GM06990 (cell line): Measurements from ENCODE around the gene AMH.
A peak's percentile ranks its signal among the peaks of the same experiment; 100 is the strongest.

ENCODE experiments used
- DNase-seq: peaks from one replicate; pipeline ENCODE4 v3.0.0-alpha.2; 2011; ENCODE audit not compliant: insufficient read length; ENCODE audit errors: extremely low read depth
- H3K27me3 ChIP-seq: replicated peaks from 2 replicates; pipeline ENCODE4 v1.6.0; 2011; ENCODE audit warnings: low read length; ENCODE audit not compliant: control insufficient read depth, insufficient read depth
- H3K36me3 ChIP-seq: 2 replicates; pipeline ENCODE4 v1.5.1; 2011; ENCODE audit warnings: low read length; ENCODE audit not compliant: control insufficient read depth, insufficient read depth
- H3K4me3 ChIP-seq: replicated peaks from 2 replicates; pipeline ENCODE4 v1.5.1; 2011; ENCODE audit warnings: low read depth, mild to moderate bottlenecking, control low read depth, low read length
- TF ChIP-seq, protein P1 (sequence below): IDR thresholded peaks from 2 replicates; pipeline ENCODE4 v1.5.1; 2011; ENCODE audit warnings: low read length, control low read depth, mild to moderate bottlenecking, inconsistent platforms; ENCODE audit not compliant: insufficient read depth, poor library complexity, severe bottlenecking

Gene AMH

DNA sequence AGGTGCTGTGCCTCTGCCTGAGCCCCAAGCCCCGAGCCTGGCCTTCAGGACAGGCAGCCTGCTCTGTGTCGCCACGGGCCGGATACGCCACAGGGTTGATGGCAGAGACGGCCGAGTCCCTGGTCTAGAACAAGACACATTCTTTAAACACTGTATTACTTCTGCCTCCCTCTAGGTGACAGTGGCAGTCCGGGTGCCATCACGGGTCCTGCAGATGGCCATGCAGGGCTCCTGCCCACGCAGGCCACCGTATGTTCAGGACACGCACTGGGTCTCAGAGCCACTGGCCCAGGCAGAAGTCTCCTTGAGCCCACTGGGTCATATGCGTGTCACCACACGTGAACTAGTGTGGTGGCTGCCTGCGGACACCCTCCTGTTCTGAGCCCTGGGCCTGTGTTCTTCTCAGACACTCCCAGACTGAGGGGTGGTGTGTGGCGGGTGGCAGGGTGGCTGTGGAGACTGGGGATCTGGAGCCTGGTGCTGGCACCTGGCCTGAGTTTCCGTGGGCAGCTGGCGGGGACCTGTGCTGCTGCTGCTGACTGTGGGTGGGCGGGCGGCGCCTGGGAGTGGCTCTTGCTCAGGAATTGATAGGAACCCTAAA is 17.4 kb upstream of the AMH start:
- no peak for DNase-seq
- peaks cover 34% of the 10 kb centered on the region for H3K36me3 ChIP-seq

DNA sequence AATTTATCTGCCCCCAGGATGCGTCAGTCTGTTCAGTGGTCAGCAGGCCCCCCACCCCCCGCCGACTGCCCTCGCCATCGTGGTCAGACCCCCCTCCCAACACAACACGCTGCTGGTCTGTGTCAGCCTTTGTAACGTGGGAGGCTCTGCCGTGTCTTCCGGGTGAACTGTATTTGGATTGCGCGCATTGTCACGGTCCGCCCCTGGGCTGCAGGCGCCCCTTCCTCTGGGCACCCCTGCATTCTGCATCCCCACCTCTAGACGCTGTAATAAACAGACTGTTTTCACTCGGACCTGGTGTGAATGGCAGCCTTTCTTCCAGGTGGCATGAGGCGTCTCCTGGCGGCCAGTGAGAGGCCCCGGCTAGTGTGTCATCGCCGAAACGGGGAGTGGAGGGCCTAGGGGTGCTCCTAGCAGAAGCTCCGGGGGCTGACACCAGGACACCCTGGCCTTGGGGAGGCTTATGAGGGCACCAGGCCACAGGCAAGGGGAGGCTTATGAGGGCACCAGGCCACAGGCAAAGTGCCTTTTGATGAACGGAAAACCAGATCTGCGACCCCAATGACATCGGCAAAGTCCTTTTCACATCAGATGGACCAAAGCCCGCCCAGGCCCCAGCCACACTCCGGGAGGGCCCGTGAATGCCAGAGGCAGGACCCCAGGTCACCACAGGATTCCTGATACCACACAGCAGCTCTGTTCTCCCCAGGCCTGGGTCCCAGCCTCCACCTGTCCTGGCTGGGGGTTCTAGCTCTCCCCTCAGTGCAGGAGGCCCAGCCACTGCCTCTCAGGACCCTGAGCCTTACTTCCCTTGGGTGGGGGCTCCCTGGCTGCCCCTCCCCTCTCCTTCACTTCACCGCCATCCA is 16.6 kb upstream of the AMH start:
- H3K4me3 ChIP-seq = no peak overlapping the region
- peaks cover 34% of the 10 kb centered on the region for H3K36me3 ChIP-seq

More for the DNA sequence above, 17.4 kb upstream of the AMH start:
- TF ChIP-seq, protein P1, sequence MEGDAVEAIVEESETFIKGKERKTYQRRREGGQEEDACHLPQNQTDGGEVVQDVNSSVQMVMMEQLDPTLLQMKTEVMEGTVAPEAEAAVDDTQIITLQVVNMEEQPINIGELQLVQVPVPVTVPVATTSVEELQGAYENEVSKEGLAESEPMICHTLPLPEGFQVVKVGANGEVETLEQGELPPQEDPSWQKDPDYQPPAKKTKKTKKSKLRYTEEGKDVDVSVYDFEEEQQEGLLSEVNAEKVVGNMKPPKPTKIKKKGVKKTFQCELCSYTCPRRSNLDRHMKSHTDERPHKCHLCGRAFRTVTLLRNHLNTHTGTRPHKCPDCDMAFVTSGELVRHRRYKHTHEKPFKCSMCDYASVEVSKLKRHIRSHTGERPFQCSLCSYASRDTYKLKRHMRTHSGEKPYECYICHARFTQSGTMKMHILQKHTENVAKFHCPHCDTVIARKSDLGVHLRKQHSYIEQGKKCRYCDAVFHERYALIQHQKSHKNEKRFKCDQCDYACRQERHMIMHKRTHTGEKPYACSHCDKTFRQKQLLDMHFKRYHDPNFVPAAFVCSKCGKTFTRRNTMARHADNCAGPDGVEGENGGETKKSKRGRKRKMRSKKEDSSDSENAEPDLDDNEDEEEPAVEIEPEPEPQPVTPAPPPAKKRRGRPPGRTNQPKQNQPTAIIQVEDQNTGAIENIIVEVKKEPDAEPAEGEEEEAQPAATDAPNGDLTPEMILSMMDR = no peak
- Histone ChIP-seq H3K27me3 (no peaks in the 10 kb centered on the region), H3K4me3 (no peak overlapping the region)

DNA sequence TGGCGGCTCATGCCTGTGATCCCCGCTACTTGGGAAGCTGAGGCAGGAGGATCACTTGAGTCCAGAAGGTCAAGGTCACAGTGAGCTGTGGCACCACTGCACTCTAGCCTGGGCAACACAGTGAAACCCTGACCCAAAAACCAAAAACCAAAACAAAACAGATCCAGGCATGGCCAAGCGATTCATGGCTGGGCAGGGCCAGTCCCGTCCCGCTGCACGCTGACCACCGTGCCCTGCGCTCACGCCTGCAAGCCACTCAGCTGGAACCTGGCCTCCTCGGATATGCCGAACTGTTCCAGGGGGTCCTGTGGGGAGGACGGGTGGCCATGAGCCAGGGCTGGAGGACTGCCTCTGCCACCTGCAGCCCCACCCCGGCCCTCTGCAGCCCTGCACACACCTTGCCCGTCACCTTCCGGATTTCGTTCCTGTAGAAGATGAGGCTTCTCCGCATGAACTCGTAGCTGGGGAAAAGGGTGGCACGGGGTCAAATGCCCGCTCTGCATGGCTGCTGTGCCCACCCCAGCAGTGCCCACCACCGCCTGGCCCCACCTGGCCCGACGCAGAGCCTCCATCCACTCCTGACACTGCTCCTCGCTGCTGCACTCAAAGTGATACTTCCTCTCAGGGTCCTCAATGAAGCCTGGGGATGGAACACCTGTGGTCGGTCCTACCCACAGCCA is 15.4 kb upstream of the AMH start:
- no peak for DNase-seq
- Histone ChIP-seq H3K36me3 (peaks cover 28% of the 10 kb centered on the region), H3K4me3 (no peak overlapping the region), H3K27me3 (no peaks in the 10 kb centered on the region)
- TF ChIP-seq, protein P1 = no peak

More for the DNA sequence above, 16.6 kb upstream of the AMH start:
- TF ChIP-seq, protein P1 = no peak
- no peaks in the 10 kb centered on the region for H3K27me3 ChIP-seq
- DNase-seq = no peak

GRCh38 chr19:2234996-2235380 is 14.1 kb upstream of the AMH start:
- H3K4me3 ChIP-seq = peak overlapping the region; percentile 85
- TF ChIP-seq, protein P1 = no peak
- no peaks in the 10 kb centered on the region for H3K27me3 ChIP-seq
- DNase-seq = no peak
- H3K36me3 ChIP-seq = peaks cover 19% of the 10 kb centered on the region

DNA sequence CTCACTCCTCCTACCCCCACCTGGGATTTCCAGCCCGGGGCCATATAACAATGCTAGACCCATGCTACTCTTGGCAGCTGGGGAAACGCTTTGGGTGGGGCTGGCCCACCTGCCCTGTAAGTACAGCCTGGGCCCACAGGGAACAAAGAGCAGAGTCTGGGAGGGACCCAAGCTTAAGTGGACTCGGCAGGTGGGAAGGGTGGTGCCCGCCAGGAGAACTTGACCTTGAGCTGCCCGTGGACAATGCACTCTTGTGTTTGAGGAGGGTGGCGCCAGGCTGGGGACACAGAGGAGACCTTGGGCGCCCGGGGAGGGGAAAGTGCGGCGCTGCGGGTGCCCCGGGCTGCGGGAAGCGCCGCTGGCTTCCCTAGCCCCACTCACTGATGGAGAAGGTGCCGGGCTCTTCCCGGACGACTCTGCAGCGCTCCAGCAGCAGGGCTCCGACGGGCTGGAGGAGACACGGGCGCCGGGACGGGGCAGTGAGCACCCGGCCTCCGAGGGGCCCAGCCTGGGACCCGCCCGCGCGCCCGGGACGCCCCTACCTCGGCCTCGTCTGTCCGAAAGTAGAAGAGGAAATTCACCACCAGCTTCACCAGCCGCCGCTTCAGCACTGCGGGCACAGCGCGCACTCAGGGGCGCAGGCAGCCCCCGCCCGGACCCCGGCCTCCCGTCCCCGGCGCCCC is 13.6 kb upstream of the AMH start:
- Histone ChIP-seq H3K27me3 (no peaks in the 10 kb centered on the region), H3K36me3 (peaks cover 17% of the 10 kb centered on the region), H3K4me3 (peak overlapping the region; percentile 85)
- no peak for DNase-seq
- TF ChIP-seq, protein P1 = no peak
